ENCODE measurements around the gene CENPU.

Gene CENPU

DNA sequence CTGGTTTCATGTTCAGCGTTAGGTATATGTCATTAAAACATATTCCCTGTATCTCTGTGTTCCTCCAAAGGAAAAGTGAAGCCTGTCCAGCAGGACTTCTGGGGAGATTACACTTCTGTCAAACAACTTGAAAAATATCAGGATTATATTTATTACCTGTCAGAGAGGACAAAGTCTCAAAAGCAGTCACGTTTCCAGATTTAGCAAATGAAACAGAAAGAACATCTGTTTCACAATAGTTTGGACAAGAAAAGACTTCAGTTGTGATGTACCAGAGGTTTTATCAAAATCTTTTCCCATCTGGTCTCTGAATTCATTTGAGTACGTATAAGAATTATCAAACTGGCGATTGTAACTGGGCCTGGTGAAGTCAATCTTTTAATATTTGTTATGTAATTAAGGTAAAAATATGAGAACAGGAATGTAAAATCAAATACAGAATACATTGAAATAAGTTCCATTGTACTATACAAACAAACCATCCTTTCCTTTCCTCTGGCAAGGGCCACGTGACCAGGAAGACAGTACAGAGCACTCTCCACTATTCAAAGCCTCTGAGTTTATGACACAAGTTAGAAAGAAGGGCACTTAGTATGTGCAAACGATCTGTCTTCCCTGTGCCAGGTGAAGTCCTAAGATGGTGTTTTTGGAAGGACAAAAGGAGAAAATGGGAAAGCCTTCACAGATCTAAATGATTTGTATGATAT, 87.8 kb downstream of the CENPU start:
- H3K27ac ChIP-seq (replicated peaks): no peak overlapping the region

DNA sequence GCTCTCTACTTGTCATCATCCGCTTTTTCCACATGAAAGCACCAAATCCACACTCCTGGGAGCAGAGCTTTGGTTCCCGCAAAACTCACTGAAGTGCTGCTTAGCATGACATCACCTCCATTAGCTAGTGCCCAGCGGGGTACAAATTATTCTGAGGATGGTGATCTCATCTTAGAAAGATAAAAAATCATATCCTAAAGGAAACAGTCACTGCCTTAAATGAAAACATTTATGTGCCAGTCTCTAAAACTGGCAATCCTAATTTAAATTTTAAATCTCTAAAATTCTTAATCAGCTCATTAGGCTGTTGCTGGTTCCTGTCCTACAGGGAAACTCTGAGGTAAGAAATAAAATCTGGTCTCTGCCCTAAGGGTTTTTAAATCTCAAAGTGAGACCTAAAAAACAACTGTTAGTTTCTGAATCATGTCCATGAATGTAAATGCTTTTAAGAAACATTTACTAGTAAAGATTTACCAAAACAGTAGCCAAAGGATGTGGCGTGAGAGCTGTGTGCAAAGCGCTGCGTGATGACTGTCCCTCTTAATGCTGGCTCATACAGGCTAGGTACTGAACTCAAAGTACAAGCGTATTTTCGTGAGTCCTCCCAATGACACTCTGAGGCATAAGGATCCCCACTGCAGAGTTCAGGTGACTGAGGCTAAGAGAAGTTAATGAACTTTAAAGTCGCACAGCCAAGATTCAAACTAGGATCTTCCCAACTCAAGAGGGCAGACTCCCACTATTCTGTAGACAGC, 89.2 kb downstream of the CENPU start:
- no peak for TF ChIP-seq POLR2AphosphoS5 (IDR thresholded peaks at IDR 0.05; ENCODE audit: low read depth)
- TF ChIP-seq, protein P1, sequence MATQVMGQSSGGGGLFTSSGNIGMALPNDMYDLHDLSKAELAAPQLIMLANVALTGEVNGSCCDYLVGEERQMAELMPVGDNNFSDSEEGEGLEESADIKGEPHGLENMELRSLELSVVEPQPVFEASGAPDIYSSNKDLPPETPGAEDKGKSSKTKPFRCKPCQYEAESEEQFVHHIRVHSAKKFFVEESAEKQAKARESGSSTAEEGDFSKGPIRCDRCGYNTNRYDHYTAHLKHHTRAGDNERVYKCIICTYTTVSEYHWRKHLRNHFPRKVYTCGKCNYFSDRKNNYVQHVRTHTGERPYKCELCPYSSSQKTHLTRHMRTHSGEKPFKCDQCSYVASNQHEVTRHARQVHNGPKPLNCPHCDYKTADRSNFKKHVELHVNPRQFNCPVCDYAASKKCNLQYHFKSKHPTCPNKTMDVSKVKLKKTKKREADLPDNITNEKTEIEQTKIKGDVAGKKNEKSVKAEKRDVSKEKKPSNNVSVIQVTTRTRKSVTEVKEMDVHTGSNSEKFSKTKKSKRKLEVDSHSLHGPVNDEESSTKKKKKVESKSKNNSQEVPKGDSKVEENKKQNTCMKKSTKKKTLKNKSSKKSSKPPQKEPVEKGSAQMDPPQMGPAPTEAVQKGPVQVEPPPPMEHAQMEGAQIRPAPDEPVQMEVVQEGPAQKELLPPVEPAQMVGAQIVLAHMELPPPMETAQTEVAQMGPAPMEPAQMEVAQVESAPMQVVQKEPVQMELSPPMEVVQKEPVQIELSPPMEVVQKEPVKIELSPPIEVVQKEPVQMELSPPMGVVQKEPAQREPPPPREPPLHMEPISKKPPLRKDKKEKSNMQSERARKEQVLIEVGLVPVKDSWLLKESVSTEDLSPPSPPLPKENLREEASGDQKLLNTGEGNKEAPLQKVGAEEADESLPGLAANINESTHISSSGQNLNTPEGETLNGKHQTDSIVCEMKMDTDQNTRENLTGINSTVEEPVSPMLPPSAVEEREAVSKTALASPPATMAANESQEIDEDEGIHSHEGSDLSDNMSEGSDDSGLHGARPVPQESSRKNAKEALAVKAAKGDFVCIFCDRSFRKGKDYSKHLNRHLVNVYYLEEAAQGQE (IDR thresholded peaks at IDR 0.05; ENCODE audit: insufficient replicate concordance, low read depth): no peak
- no peak for TF ChIP-seq SPI1 (IDR thresholded peaks at IDR 0.05; ENCODE audit: borderline replicate concordance, low read depth)
- no peak for TF ChIP-seq GABPA (IDR thresholded peaks at IDR 0.05; ENCODE audit: low read depth)
- TF ChIP-seq, protein P2, sequence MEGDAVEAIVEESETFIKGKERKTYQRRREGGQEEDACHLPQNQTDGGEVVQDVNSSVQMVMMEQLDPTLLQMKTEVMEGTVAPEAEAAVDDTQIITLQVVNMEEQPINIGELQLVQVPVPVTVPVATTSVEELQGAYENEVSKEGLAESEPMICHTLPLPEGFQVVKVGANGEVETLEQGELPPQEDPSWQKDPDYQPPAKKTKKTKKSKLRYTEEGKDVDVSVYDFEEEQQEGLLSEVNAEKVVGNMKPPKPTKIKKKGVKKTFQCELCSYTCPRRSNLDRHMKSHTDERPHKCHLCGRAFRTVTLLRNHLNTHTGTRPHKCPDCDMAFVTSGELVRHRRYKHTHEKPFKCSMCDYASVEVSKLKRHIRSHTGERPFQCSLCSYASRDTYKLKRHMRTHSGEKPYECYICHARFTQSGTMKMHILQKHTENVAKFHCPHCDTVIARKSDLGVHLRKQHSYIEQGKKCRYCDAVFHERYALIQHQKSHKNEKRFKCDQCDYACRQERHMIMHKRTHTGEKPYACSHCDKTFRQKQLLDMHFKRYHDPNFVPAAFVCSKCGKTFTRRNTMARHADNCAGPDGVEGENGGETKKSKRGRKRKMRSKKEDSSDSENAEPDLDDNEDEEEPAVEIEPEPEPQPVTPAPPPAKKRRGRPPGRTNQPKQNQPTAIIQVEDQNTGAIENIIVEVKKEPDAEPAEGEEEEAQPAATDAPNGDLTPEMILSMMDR (IDR thresholded peaks at IDR 0.05; ENCODE audit: insufficient read depth, low read length): no peak
- Histone ChIP-seq H3K27me3 (ENCODE audit: insufficient read depth, poor library complexity, severe bottlenecking) (no peaks in the 10 kb centered on the region), H3K27ac (replicated peaks) (no peak overlapping the region), H3K4me3 (replicated peaks; ENCODE audit: insufficient read depth, low read length) (no peak overlapping the region)
- DNase-seq (ENCODE audit: low read depth in 1 of 2, low spot score in 1 of 2): no peak

More for the DNA sequence above, 87.8 kb downstream of the CENPU start:
- TF ChIP-seq SPI1 (IDR thresholded peaks at IDR 0.05; ENCODE audit: borderline replicate concordance, low read depth): no peak
- no peak for TF ChIP-seq POLR2AphosphoS5 (IDR thresholded peaks at IDR 0.05; ENCODE audit: low read depth)
- TF ChIP-seq, protein P2 (IDR thresholded peaks at IDR 0.05; ENCODE audit: insufficient read depth, low read length): no peak
- TF ChIP-seq, protein P1 (IDR thresholded peaks at IDR 0.05; ENCODE audit: insufficient replicate concordance, low read depth): no peak
- TF ChIP-seq GABPA (IDR thresholded peaks at IDR 0.05; ENCODE audit: low read depth): no peak
- no peaks in the 10 kb centered on the region for H3K27me3 ChIP-seq (ENCODE audit: insufficient read depth, poor library complexity, severe bottlenecking)
- DNase-seq (ENCODE audit: low read depth in 1 of 2, low spot score in 1 of 2): no peak
- no peak overlapping the region for H3K4me3 ChIP-seq (replicated peaks; ENCODE audit: insufficient read depth, low read length)
